Peyer's patch (tissue), 4 donors: ENCODE data around the gene SERTAD4.

Experiments used
- CTCF ChIP-seq, 6 experiments: fragments of 450-650 bp in 4 of 6; fragments of 200-600 bp in 2 of 6; sonication (generic) in 1 of 6; IDR thresholded peaks; one replicate each; pipeline ENCODE4 v1.5.1; 2017 to 2019; ENCODE audit warnings: antibody characterized with exemption in 6 of 6, mild to moderate bottlenecking in 3 of 6, moderate library complexity in 1 of 6
- POLR2A ChIP-seq, 2 donors: fragments of 450-650 bp; IDR thresholded peaks; one replicate each; pipeline ENCODE4 v1.5.1; 2017; ENCODE audit warnings: antibody characterized with exemption in 2 of 2, mild to moderate bottlenecking in 2 of 2, moderate library complexity in 2 of 2

DNA sequence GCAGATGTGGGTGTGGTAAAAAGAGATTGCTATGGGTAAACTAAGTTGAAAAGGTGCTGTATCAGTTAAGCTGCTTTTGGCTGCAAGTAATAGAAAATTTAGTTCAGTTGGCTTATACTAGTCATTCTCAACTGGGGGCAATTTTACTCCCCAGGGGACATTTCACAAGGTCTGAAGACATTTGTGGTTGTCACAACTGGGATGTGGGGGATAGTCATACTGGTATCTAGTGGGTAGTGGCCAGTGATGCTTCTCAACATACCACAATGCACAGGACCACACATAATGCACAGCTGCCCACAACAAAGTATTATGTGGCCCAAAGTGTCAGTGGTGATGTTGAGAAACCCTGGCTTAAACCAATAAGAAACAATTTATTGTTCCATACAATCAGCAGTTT, 31.4 kb downstream of the SERTAD4 start:
- TF ChIP-seq CTCF (IDR thresholded peaks at IDR 0.05): no peak
- TF ChIP-seq POLR2A (IDR thresholded peaks at IDR 0.05): no peak
